Heart right ventricle (tissue), 16 donors: Measurements from ENCODE around the gene MEF2B. TPM values are rescaled to one million over a fixed set of nuclear protein-coding genes. Genes with fewer than 3 reads are reported as not detected.
"Not testable (repeated sequence)": the region's sequence is repeated elsewhere in the genome, so short reads cannot be mapped to it uniquely, and the experiment has no call there.

Experiments used
- ATAC-seq, 8 donors: fragments of 200-7000 bp; cut with Tn5 transposase; one replicate each; pipeline ENCODE4 v1.9.1; 2020; ENCODE audit warnings: mild to moderate bottlenecking in 8 of 8, moderate library complexity in 8 of 8, moderate number of reproducible peaks in 1 of 8
- DNase-seq, 2 donors: peaks; one replicate each; pipeline ENCODE4 v3.0.0-alpha.2; 2020
- H3K27ac ChIP-seq, 10 donors: fragments of 200-600 bp; sonication (generic) in 2 of 10; one replicate each; pipeline versions ENCODE4 v1.5.0 to v1.8.0; 2020 to 2022; ENCODE audit warnings: mild to moderate bottlenecking in 3 of 10
- H3K27me3 ChIP-seq, 7 donors: fragments of 200-600 bp; one replicate each; pipeline ENCODE4 v1.8.0; 2021 to 2022; ENCODE audit warnings: mild to moderate bottlenecking in 2 of 7
- H3K36me3 ChIP-seq, 9 donors: fragments of 200-600 bp; sonication (generic) in 1 of 9; one replicate each; pipeline versions ENCODE4 v1.5.0 to v1.8.0; 2020 to 2022; ENCODE audit warnings: mild to moderate bottlenecking in 2 of 9
- H3K4me1 ChIP-seq, 9 donors: fragments of 200-600 bp; sonication (generic) in 1 of 9; one replicate each; pipeline versions ENCODE4 v1.5.0 to v1.8.0; 2020 to 2022; ENCODE audit warnings: mild to moderate bottlenecking in 4 of 9
- H3K4me3 ChIP-seq, 10 donors: fragments of 200-600 bp; sonication (generic) in 2 of 10; one replicate each; pipeline versions ENCODE4 v1.5.0 to v1.8.0; 2020 to 2022; ENCODE audit warnings: mild to moderate bottlenecking in 7 of 10, moderate library complexity in 2 of 10
- H3K9me3 ChIP-seq, 11 donors: fragments of 200-600 bp in 10 of 11; sonication (generic) in 2 of 11; one replicate each; pipeline versions ENCODE4 v1.5.0 to v1.8.0; 2013 to 2022; ENCODE audit warnings: mild to moderate bottlenecking in 2 of 11, control low read depth in 1 of 11, moderate library complexity in 1 of 11
- CTCF ChIP-seq, 9 donors: fragments of 200-600 bp; sonication (generic) in 2 of 9; IDR thresholded peaks; one replicate each; pipeline versions ENCODE4 v1.5.0 to v1.8.0; 2021 to 2022; ENCODE audit warnings: antibody characterized with exemption in 9 of 9, mild to moderate bottlenecking in 5 of 9, moderate library complexity in 1 of 9
- WGBS, 2 donors: extraction: QIAGEN DNeasy Blood & Tissue Kit; methylation state at CpG; one replicate each; pipeline ENCODE4 v1.1.7; 2013; ENCODE audit warnings: inconsistent platforms in 1 of 2; 5-methylcytosine and 5-hydroxymethylcytosine counted together
- intact Hi-C, 10 donors: fragments of 100-400 bp; cut with DNase I; formaldehyde crosslinking; loops; one replicate each; pipeline versions ENCODE4 v1.11.1 to v1.14.2; 2022
- polyA plus RNA-seq, 2 donors: library from polyadenylated mRNA; stranded (reverse); fragments of 200-250 nt; gene quantifications; one replicate each; pipeline ENCODE4 v1.2.3, GENCODE V29; 2013
- total RNA-seq, 10 donors: library from RNA; stranded (reverse); fragmentation: NEBNext Ultra II Directional in 3 of 10; extraction: Animal tissue kit (Norgen Biotek cat#: 25700) in 3 of 10; gene quantifications; one replicate each; pipeline versions ENCODE4 v1.2.1 to v1.2.4, GENCODE V29; 2021 to 2023
- donor health status: Arrhythmogenic right ventricular cardiomyopathy.
- donor health status: ischemic (EF 13 %, LVEDD 7.1; RV severe dilation, severe dysfunction).
- donor health status: healthy with polysubstance abuse.
- donor health status: DM: no; HTN: yes; CAD: no.
- donor health status: DM: no; HTN: no; CAD: no.
- donor health status: ischemic (EF 25% LVEDD 6.9; RV normal size, moderate dysfunction).
- donor health status: ischemic (EF 25% LVEDD 5.7; RV mildly dilated, moderate dysfunction).
- donor health status: healthy.
- donor health status: DM: yes; HTN: yes; CAD: no.
- donor health status: Ischemic cardiomyopathy.
- donor health status: ischemic (EF 35%, LVEDD 5.7; RV mildly dilated, moderate dysfunction).
- donor health status: nonischemic (EF 11% LVEDD 7.7; RV severe dilation, severe dysfunction).
- donor health status: DM: yes; HTN: yes; CAD: no.
- donor health status: PGD.
- donor health status: ischemic (EF 29% LVEDD 5.4; RV normal size, mild dysfunction).
- donor health status: nonischemic (EF 23%, LVEDD 6.1; RV moderate dilation, normal function).

Gene MEF2B
- total and polyA plus RNA-seq, 12 donors: 0.34 to 2.3 (median 0.54) TPM; not detected in 3

DNA sequence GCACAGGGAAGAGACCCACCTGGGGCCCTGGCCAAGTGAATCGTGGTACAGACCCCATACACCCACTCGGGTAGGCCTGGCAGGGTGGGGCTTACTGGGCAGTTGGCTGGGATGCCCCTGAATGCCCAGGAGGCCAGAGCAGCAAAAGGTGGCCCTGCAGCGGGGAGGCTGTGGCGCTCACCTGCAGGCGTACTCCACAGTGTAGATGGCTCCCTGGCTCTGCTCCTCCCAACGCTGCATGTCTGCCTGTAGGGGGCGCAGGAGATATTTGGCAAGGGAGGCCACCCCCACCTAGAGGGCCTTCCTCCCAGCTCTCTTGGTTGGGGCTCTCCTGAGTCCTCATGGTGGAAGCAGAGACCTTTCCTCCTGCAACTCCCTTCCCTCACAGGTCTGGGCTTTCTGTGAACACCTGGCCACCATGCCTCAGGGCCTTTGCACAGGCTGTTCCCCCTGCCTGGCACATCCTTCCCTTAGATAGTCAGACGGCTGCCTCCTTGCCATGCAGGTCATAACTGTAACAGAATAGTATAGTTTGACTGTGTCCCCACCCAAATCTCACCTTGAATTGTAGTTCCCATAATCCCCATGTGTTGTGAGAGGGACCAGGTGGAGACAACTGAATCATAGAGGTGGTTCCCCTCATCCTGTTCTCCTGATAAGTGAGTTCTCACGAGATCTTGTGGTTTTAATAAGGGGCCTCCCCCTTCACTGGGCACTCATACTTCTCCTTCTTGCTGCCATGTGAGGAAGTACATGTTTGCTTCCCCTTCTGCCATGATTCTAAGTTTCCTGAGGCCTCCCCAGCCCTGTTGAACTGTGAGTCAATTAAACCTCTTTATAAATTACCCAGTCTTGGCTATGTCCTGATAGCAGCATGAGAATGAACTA, 16.0 kb upstream of the MEF2B start:
- 61 to 69% methylated on average over 9 of the region's 9 CpGs for WGBS, 2 donors
- peak in 8 of 9 donors; percentile 26 to 55 (median 50) for TF ChIP-seq CTCF (IDR thresholded peaks at IDR 0.05)

DNA sequence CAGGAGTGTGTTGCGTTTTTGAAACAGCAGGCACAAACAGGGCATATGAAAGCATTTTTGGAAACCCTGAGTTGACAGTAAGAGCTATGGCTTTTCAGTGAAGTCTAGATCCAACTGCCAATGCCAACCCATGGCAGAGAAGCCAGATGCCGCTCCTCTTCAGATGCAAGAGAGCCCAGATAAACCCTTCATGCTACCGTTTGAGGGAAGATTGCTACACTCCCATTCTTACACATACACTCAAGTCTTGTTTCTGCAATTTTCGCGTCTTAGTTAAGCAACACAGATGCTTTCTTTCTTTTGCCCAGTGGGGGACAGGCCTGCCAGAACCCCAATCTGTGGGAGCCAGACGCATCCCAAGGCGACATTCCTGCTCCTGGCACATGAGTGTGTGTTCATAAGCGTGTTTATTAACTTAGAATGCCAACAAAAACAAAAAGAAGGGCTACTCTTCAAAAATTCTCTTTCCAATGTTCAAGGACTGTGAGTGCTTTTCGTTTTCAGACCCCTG, 11.5 kb upstream of the MEF2B start:
- WGBS, 2 donors: 94 to 95% methylated on average over 9 of the region's 9 CpGs
- Histone ChIP-seq H3K9me3 (peaks cover 0 to 6% (median 0%) of the 10 kb centered on the region in 11 donors), H3K27me3 (no peaks in the 10 kb centered on the region), H3K4me3 (no peak overlapping the region), H3K36me3 (peaks cover 0 to 84% (median 11%) of the 10 kb centered on the region in 9 donors), H3K4me1 (no peaks in the 10 kb centered on the region), H3K27ac (peak overlapping the region in 1 of 10 donors; percentile 40)
- DNase-seq: no peak
- ATAC-seq: no peak
- no peak for TF ChIP-seq CTCF (IDR thresholded peaks at IDR 0.05)
- intact Hi-C loops: loop anchor here in 1 of 10 donors (5.0 kb wide), 1 partner anchor 129 kb away; no protein-coding TSS in a partner anchor

More for the DNA sequence above, 16.0 kb upstream of the MEF2B start:
- Histone ChIP-seq H3K9me3 (peaks cover 0 to 4% (median 0%) of the 10 kb centered on the region in 11 donors), H3K27ac (peak overlapping the region in 1 of 10 donors; percentile 79), H3K4me1 (peaks cover 9 to 34% (median 22%) of the 10 kb centered on the region in 9 donors), H3K27me3 (no peaks in the 10 kb centered on the region), H3K4me3 (no peak overlapping the region), H3K36me3 (peaks cover 0 to 58% (median 6%) of the 10 kb centered on the region in 9 donors)
- intact Hi-C loops: no loop called here
- no peak for DNase-seq
- peak in 6 of 8 donors; percentile 22 to 61 (median 46) for ATAC-seq

DNA sequence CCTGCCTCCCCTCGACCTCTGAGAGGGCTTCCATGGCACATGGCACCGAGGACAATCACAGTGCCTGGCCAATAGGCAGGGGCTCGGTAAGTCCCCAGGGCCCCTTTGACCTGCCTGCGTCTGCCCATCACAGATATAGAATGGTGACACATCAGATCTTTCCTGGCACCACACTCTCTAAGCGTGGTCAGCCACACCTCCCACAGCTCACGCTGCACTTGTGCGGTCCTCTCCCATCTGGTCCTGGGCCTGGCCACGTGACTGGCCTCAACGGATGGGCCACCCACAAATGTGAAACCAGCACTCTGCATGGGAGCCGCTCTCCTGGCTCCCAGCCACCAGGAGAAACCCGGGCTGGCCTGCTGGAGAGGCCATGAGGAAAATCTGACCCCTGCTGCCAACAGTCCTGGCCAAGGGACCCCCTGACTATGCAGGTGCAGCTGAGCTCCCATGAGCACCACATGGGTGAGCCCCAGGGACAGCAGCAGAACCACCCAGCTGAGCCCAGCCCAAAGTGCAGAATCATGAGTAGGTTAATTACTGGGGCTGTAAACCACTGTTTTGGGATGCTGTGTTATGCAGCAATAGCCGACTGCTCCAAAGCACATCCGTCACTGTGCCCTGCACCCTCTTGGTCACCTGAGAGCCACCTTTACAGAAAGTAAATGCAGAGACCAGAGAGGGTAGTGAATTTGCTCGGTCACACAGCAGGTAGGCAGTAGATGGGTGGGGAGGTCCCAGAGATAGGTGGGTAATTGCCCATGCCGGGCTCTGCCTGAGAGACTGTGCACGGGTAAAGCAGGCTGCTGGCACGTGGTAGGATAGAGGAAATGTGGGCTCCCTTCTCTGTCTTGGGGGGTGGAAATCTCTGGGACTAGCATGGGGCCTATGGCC, 9.7 kb upstream of the MEF2B start:
- intact Hi-C loops: loop anchor here in 1 of 10 donors (5.0 kb wide), 1 partner anchor 127 kb away; no protein-coding TSS in a partner anchor
- H3K9me3 ChIP-seq: peaks cover 0 to 5% (median 0%) of the 10 kb centered on the region in 11 donors
- DNase-seq (no peak), ATAC-seq (no peak)
- WGBS, 2 donors: 87 to 88% methylated on average over 17 of the region's 17 CpGs
- no peak overlapping the region for H3K27ac ChIP-seq
- no peak for TF ChIP-seq CTCF (IDR thresholded peaks at IDR 0.05)
- no peaks in the 10 kb centered on the region for H3K27me3 ChIP-seq
- no peak overlapping the region for H3K4me3 ChIP-seq
- H3K4me1 ChIP-seq: peaks cover 0 to 1% (median 0%) of the 10 kb centered on the region in 9 donors
- H3K36me3 ChIP-seq: peaks cover 0 to 80% (median 11%) of the 10 kb centered on the region in 9 donors

GRCh38 chr19:19176950-19177349, 6.9 kb upstream of the MEF2B start:
- H3K36me3 ChIP-seq: peaks cover 0 to 62% (median 11%) of the 10 kb centered on the region in 9 donors
- no peak for ATAC-seq
- DNase-seq: no peak
- no peak for TF ChIP-seq CTCF (IDR thresholded peaks at IDR 0.05)
- 89 to 92% methylated on average over 8 of the region's 8 CpGs for WGBS, 2 donors
- peaks cover 0 to 7% (median 0%) of the 10 kb centered on the region in 9 donors for H3K4me1 ChIP-seq
- H3K27ac ChIP-seq: no peak overlapping the region
- peaks cover 0 to 5% (median 0%) of the 10 kb centered on the region in 11 donors for H3K9me3 ChIP-seq
- intact Hi-C loops: no loop called here
- H3K27me3 ChIP-seq: no peaks in the 10 kb centered on the region
- H3K4me3 ChIP-seq: no peak overlapping the region

DNA sequence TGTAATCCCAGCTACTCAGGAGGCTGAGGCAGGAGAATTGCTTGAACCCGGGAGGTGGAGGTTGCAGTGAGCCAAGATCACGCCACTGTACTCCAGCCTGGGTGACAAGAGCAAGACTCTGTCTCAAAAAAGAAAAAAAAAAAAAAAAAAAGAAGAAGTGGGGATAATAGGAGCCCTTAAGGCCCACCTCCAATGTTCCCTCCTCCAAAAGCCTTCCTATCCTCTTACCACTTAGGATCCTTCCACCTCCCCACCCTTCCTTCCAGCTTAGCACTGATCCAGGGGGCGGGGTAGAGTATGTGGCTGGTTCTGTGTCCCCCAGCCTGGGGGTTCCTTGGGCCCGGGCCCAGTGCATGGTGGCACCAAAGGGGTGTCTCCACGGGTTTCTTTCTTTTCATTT, 3.2 kb upstream of the MEF2B start:
- H3K27me3 ChIP-seq, ATAC-seq, DNase-seq, H3K4me3 ChIP-seq, H3K9me3 ChIP-seq, H3K27ac ChIP-seq, intact Hi-C loops: not testable (repeated sequence)
- WGBS, 2 donors: 92 to 93% methylated on average over 5 of the region's 5 CpGs
- Histone ChIP-seq H3K36me3 (peaks cover 0 to 27% (median 0%) of the 10 kb centered on the region in 9 donors), H3K4me1 (peaks cover 0 to 31% (median 10%) of the 10 kb centered on the region in 9 donors)
